H1 (cell line): ENCODE measurements around the gene SLC35D3. TPM values are rescaled to one million over a fixed set of nuclear protein-coding genes. Genes with fewer than 3 reads are reported as not detected.

ENCODE experiments used
- CTCF ChIA-PET: fragments of 300-600 bp; sonication (Branson Sonifier 250); formaldehyde crosslinking; loops from one replicate; lab custom pipeline; 2021; ENCODE audit not compliant: partially characterized antibody; lab: Charles Lee
- POLR2A ChIA-PET: fragments of 300-600 bp; sonication (Branson Sonifier 250); formaldehyde crosslinking; loops from one replicate; lab custom pipeline; 2021; ENCODE audit warnings: inconsistent platforms; ENCODE audit not compliant: partially characterized antibody; lab: Charles Lee
- DNase-seq, 2 experiments: peaks; one replicate each; pipeline versions ENCODE4 v3.0.0 to v3.0.0-alpha.2; 2010 to 2022; ENCODE audit warnings: low spot score in 2 of 2, low read depth in 1 of 2, mixed read lengths in 1 of 2
- FAIRE-seq: peaks from 2 replicates; lab custom pipeline; 2011; peaks lifted over from hg19 to GRCh38; lab: Jason Lieb, UNC
- H2AFZ ChIP-seq: 2 replicates; pipeline ENCODE4 v1.8.1; 2012; ENCODE audit warnings: low read length, inconsistent platforms
- H2AK5ac ChIP-seq: 2 replicates; pipeline ENCODE4 v1.6.1; 2013; ENCODE audit warnings: low read depth, low read length
- H2BK120ac ChIP-seq: replicated peaks from 2 replicates; pipeline ENCODE3; 2013; ENCODE audit warnings: low read depth, low read length, inconsistent platforms
- H2BK12ac ChIP-seq: 2 replicates; pipeline ENCODE4 v1.6.1; 2013; ENCODE audit warnings: low read depth, low read length
- H2BK15ac ChIP-seq: 2 replicates; pipeline ENCODE4 v1.6.1; 2013; ENCODE audit warnings: low read length
- H2BK20ac ChIP-seq: 2 replicates; pipeline ENCODE4 v1.6.1; 2013; ENCODE audit warnings: low read length
- H2BK5ac ChIP-seq: 2 replicates; pipeline ENCODE4 v1.6.1; 2013; ENCODE audit warnings: low read depth, low read length
- H3K14ac ChIP-seq: 2 replicates; pipeline ENCODE4 v1.6.1; 2013; ENCODE audit warnings: inconsistent platforms; ENCODE audit not compliant: insufficient read length
- H3K18ac ChIP-seq: 2 replicates; pipeline ENCODE4 v1.6.1; 2013; ENCODE audit warnings: low read length; ENCODE audit errors: extremely low read depth
- H3K23ac ChIP-seq: 2 replicates; pipeline ENCODE4 v1.6.1; 2013; ENCODE audit warnings: inconsistent platforms; ENCODE audit not compliant: insufficient read length
- H3K23me2 ChIP-seq: 2 replicates; pipeline ENCODE4 v1.6.1; 2013; ENCODE audit warnings: low read depth, low read length
- H3K27ac ChIP-seq: 2 replicates; pipeline ENCODE4 v1.6.1; 2011; ENCODE audit warnings: low read depth, low read length, inconsistent platforms
- H3K27me3 ChIP-seq, 4 experiments: replicated peaks in 1 of 4; 1 replicate in 1 of 4; 2 replicates in 3 of 4; pipeline versions ENCODE4 v1.6.1 to v1.8.1; 2011 to 2013; ENCODE audit warnings: low read length in 3 of 4, mild to moderate bottlenecking in 3 of 4, inconsistent platforms in 2 of 4, mixed read lengths in 2 of 4, moderate library complexity in 1 of 4; ENCODE audit not compliant: control insufficient read depth in 3 of 4, insufficient read depth in 3 of 4; ENCODE audit errors: extremely low read depth in 1 of 4
- H3K36me3 ChIP-seq, 4 experiments: 2 replicates each; pipeline versions ENCODE4 v1.6.1 to v1.8.1; 2011 to 2013; ENCODE audit warnings: mild to moderate bottlenecking in 4 of 4, low read length in 3 of 4, moderate library complexity in 2 of 4, control low read depth in 1 of 4, inconsistent platforms in 1 of 4; ENCODE audit not compliant: insufficient read depth in 4 of 4, control insufficient read depth in 2 of 4
- H3K4ac ChIP-seq: replicated peaks from 2 replicates; pipeline ENCODE3; 2013; ENCODE audit warnings: low read length, low read depth, mixed read lengths, inconsistent platforms; ENCODE audit not compliant: insufficient read length
- H3K4me1 ChIP-seq, 4 experiments: replicated peaks in 1 of 4; 1 replicate in 1 of 4; 2 replicates in 3 of 4; pipeline versions ENCODE4 v1.6.1 to v1.8.1; 2011 to 2013; ENCODE audit warnings: low read length in 3 of 4, inconsistent platforms in 2 of 4, mixed read lengths in 1 of 4; ENCODE audit not compliant: insufficient read depth in 4 of 4, control insufficient read depth in 3 of 4
- H3K4me2 ChIP-seq, 2 experiments: 2 replicates each; pipeline versions ENCODE4 v1.6.1 to v1.8.1; 2011 to 2013; ENCODE audit warnings: low read depth in 2 of 2, low read length in 2 of 2, control low read depth in 1 of 2, inconsistent platforms in 1 of 2, mild to moderate bottlenecking in 1 of 2; ENCODE audit not compliant: insufficient read depth in 1 of 2
- H3K4me3 ChIP-seq, 4 experiments: fragments of 200-600, 300-600 bp in 1 of 4; sonication (generic), shearing (Covaris generic), sonication (Bioruptor Twin) in 1 of 4; 2 replicates each; pipeline versions ENCODE4 v1.5.1 to v1.8.1; 2011 to 2016; ENCODE audit warnings: low read length in 4 of 4, low read depth in 3 of 4, control low read depth in 2 of 4, inconsistent platforms in 2 of 4, mild to moderate bottlenecking in 2 of 4, mixed read lengths in 1 of 4, moderate library complexity in 1 of 4; ENCODE audit not compliant: insufficient read depth in 2 of 4; ENCODE audit errors: extremely low read depth in 1 of 4
- H3K56ac ChIP-seq: replicated peaks from 2 replicates; pipeline ENCODE3; 2013; ENCODE audit warnings: low read depth, mild to moderate bottlenecking, mixed read lengths, low read length, inconsistent platforms; ENCODE audit not compliant: insufficient read length
- H3K79me1 ChIP-seq: 2 replicates; pipeline ENCODE4 v1.6.1; 2013; ENCODE audit warnings: low read depth, low read length, control low read depth
- H3K79me2 ChIP-seq, 2 experiments: 2 replicates each; pipeline versions ENCODE4 v1.6.1 to v1.8.1; 2012 to 2013; ENCODE audit warnings: low read length in 2 of 2, mild to moderate bottlenecking in 2 of 2, inconsistent platforms in 1 of 2; ENCODE audit not compliant: insufficient read depth in 2 of 2, control insufficient read depth in 1 of 2
- H3K9ac ChIP-seq, 4 experiments: replicated peaks in 1 of 4; 1 replicate in 1 of 4; 2 replicates in 3 of 4; pipeline versions ENCODE4 v1.6.1 to v1.8.1; 2011 to 2013; ENCODE audit warnings: low read depth in 3 of 4, low read length in 3 of 4, control low read depth in 2 of 4, mild to moderate bottlenecking in 2 of 4, moderate library complexity in 2 of 4, inconsistent platforms in 1 of 4; ENCODE audit errors: extremely low read depth in 1 of 4
- H3K9me3 ChIP-seq, 2 experiments: 2 replicates each; pipeline versions ENCODE4 v1.6.1 to v1.8.1; 2012 to 2013; ENCODE audit warnings: mild to moderate bottlenecking in 2 of 2, moderate library complexity in 2 of 2, control low read depth in 1 of 2, inconsistent platforms in 1 of 2, low read depth in 1 of 2, low read length in 1 of 2, mixed read lengths in 1 of 2; ENCODE audit not compliant: insufficient read depth in 2 of 2
- H4K20me1 ChIP-seq, 2 experiments: replicated peaks in 1 of 2; 2 replicates each; pipeline versions ENCODE3 to v1.8.1; 2011 to 2013; ENCODE audit warnings: inconsistent platforms in 2 of 2, low read length in 2 of 2, mild to moderate bottlenecking in 1 of 2; ENCODE audit not compliant: insufficient read depth in 2 of 2, control insufficient read depth in 1 of 2
- H4K5ac ChIP-seq: 2 replicates; pipeline ENCODE4 v1.6.1; 2013; ENCODE audit warnings: low read length, low read depth, mixed read lengths, inconsistent platforms; ENCODE audit not compliant: insufficient read length
- H4K8ac ChIP-seq: 2 replicates; pipeline ENCODE4 v1.8.0; 2013; ENCODE audit warnings: mild to moderate bottlenecking, moderate library complexity, low read length, inconsistent platforms; ENCODE audit not compliant: insufficient read depth; ENCODE audit errors: extremely low read depth
- H4K91ac ChIP-seq: replicated peaks from 2 replicates; pipeline ENCODE3; 2013; ENCODE audit warnings: low read length, mixed read lengths, inconsistent platforms; ENCODE audit not compliant: insufficient read length
- GABPA ChIP-seq: IDR thresholded peaks from 2 replicates; pipeline ENCODE4 v1.6.1; 2011; ENCODE audit warnings: mild to moderate bottlenecking, low read length, moderate library complexity, borderline replicate concordance; ENCODE audit not compliant: insufficient read depth
- WGBS, 2 experiments: shearing (Covaris generic) in 1 of 2; methylation state at CpG; one replicate each; pipeline versions ENCODE4 v1.1.6 to v1.1.7; 2013 to 2015; ENCODE audit warnings: low lambda C conversion rate in 2 of 2, mixed read lengths in 2 of 2, inconsistent platforms in 1 of 2, low coverage in 1 of 2, missing lambda C conversion rate in 1 of 2; ENCODE audit not compliant: insufficient replicate concordance in 2 of 2, insufficient coverage in 1 of 2, insufficient read length in 1 of 2; ENCODE audit errors: extremely low coverage in 1 of 2, missing lambda C conversion rate in 1 of 2; 5-methylcytosine and 5-hydroxymethylcytosine counted together
- polyA plus RNA-seq, 7 experiments: library from polyadenylated mRNA; depleted of rRNA in 3 of 7; stranded (reverse) in 5 of 7; unstranded in 2 of 7; fragments of >200 nt in 5 of 7; fragments of 200-250 nt in 2 of 7; gene quantifications; 1 replicate in 5 of 7; 2 replicates in 1 of 7; 4 replicates in 1 of 7; pipeline versions ENCODE4 v1.2.1 to v1.2.3, GENCODE V29; 2011 to 2013; ENCODE audit warnings: missing spikeins in 2 of 7, mixed read lengths in 2 of 7
- total RNA-seq: library from RNA; stranded (reverse); fragmentation: NEBNext Ultra II Directional; extraction: Animal tissue kit (Norgen Biotek cat#: 25700); gene quantifications from 2 replicates; pipeline ENCODE4 v1.2.1, GENCODE V29; 2021
- TF ChIP-seq, protein P1 (sequence below): IDR thresholded peaks from 2 replicates; pipeline ENCODE4 v1.6.1; 2011; ENCODE audit warnings: low read depth, mild to moderate bottlenecking, low read length; ENCODE audit not compliant: insufficient read depth

The SLC35D3 gene
- total and polyA plus RNA-seq, 2 of the 8 experiments (the other 6 are each of a cell fraction or from before 2014, with no cell fraction given), result 0.27 to 0.39 TPM

DNA sequence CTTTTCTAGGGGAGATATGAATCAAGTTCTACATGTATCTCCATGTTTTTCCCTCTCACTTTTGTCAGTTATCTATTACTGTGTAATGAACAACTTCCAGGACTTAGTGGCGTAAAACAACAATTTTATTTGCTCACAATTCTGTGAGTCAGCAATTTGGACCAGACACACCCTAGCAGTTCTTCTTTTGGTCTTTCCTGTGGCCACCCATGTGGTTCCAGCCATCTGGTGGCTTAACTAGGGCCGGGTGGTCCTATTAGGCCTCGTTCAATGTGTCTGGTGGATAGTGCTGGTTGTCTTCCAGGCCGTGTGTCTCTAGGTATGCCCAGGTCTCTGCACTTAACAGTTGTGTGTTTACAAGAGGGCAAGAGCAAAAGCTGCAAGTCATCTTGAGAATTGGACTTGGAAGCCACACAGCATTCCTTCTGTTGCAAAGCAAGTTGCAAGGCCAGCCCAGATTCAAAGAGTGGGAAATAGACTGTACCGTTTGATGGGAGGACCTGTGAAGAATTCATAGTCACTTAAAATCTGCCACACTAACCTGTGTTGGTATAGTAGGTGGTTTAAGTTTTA, 20.8 kb upstream of the SLC35D3 start:
- FAIRE-seq (no peak), DNase-seq (no peak)
- POLR2A ChIA-PET, result no interaction called here
- Histone ChIP-seq H2AFZ (no peak overlapping the region), H2BK120ac (no peak overlapping the region), H3K4me1 (no peaks in the 10 kb centered on the region), H2AK5ac (no peak overlapping the region), H3K79me1 (no peaks in the 10 kb centered on the region), H4K8ac (no peak overlapping the region), H3K23me2 (no peaks in the 10 kb centered on the region), H3K18ac (no peak overlapping the region), H3K23ac (no peak overlapping the region), H3K9ac (no peak overlapping the region), H4K20me1 (no peaks in the 10 kb centered on the region), H2BK5ac (no peak overlapping the region), H4K91ac (no peak overlapping the region), H2BK20ac (no peak overlapping the region), H3K9me3 (no peaks in the 10 kb centered on the region), H3K56ac (no peak overlapping the region), H3K36me3 (peaks cover 0 to 13% (median 7%) of the 10 kb centered on the region in 4 experiments; a peak in 3 of 8 replicates), H3K79me2 (no peaks in the 10 kb centered on the region), H4K5ac (no peak overlapping the region), H3K4me3 (no peak overlapping the region), H3K27me3 (no peaks in the 10 kb centered on the region), H2BK15ac (no peak overlapping the region), H3K4ac (no peak overlapping the region), H2BK12ac (no peak overlapping the region), H3K14ac (no peak overlapping the region), H3K27ac (no peak overlapping the region), H3K4me2 (no peak overlapping the region)
- TF ChIP-seq, protein P1, sequence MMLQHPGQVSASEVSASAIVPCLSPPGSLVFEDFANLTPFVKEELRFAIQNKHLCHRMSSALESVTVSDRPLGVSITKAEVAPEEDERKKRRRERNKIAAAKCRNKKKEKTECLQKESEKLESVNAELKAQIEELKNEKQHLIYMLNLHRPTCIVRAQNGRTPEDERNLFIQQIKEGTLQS, result no peak
- no peak for TF ChIP-seq GABPA
- 86% methylated on average over 5 of the region's 5 CpGs; no CpG with 5 or more reads in 1 of the 2 experiments for WGBS, 2 experiments
- CTCF ChIA-PET, result interaction anchor here (1.1 to 1.2 kb wide), 2 partner anchors 12 to 38 kb away, joined by 3 read pairs; no protein-coding TSS in a partner anchor
